Mucosa of stomach (tissue), 1 donor: Measurements from ENCODE around the gene TMEM59L.

Experiments used
- H3K27me3 ChIP-seq: one replicate; pipeline ENCODE4 v1.7.0; 2013; ENCODE audit warnings: mild to moderate bottlenecking, low read length; ENCODE audit not compliant: control insufficient read depth, insufficient read depth
- H3K36me3 ChIP-seq: one replicate; pipeline ENCODE4 v1.7.0; 2013; ENCODE audit warnings: low read length; ENCODE audit not compliant: control insufficient read depth, insufficient read depth
- H3K4me1 ChIP-seq: one replicate; pipeline ENCODE4 v1.7.0; 2013; ENCODE audit warnings: mild to moderate bottlenecking, low read length; ENCODE audit not compliant: control insufficient read depth, insufficient read depth
- H3K4me3 ChIP-seq: one replicate; pipeline ENCODE4 v1.7.0; 2013; ENCODE audit warnings: low read length
- H3K9ac ChIP-seq: one replicate; pipeline ENCODE4 v1.7.0; 2013; ENCODE audit warnings: mild to moderate bottlenecking, low read length, moderate library complexity
- H3K9me3 ChIP-seq: one replicate; pipeline ENCODE4 v1.7.0; 2013; ENCODE audit warnings: mild to moderate bottlenecking, low read length, moderate library complexity; ENCODE audit not compliant: control insufficient read depth
- donor health status: Pancreatic carcinoma.

The TMEM59L gene

GRCh38 chr19:18607226-18608101, 5.2 kb upstream of the TMEM59L start:
- peaks cover 86% of the 10 kb centered on the region for H3K27me3 ChIP-seq
- no peaks in the 10 kb centered on the region for H3K36me3 ChIP-seq
- H3K4me1 ChIP-seq, result peaks cover 9% of the 10 kb centered on the region
- H3K4me3 ChIP-seq, result no peak overlapping the region
- no peaks in the 10 kb centered on the region for H3K9me3 ChIP-seq
- H3K9ac ChIP-seq, result no peak overlapping the region

- no peaks in the 10 kb centered on the region for H3K9me3 ChIP-seq
- H3K36me3 ChIP-seq, result no peaks in the 10 kb centered on the region
- H3K4me1 ChIP-seq, result peaks cover 15% of the 10 kb centered on the region
- no peak overlapping the region for H3K4me3 ChIP-seq
- H3K9ac ChIP-seq, result no peak overlapping the region
- peaks cover 89% of the 10 kb centered on the region for H3K27me3 ChIP-seq
Observed at GRCh38 chr19:18608102-18608804, 4.4 kb upstream of the TMEM59L start.

- peaks cover 15% of the 10 kb centered on the region for H3K4me1 ChIP-seq
- no peaks in the 10 kb centered on the region for H3K36me3 ChIP-seq
- peaks cover 91% of the 10 kb centered on the region for H3K27me3 ChIP-seq
- no peak overlapping the region for H3K4me3 ChIP-seq
- H3K9me3 ChIP-seq, result no peaks in the 10 kb centered on the region
- H3K9ac ChIP-seq, result no peak overlapping the region
Observed at GRCh38 chr19:18608805-18609716, 3.6 kb upstream of the TMEM59L start.

GRCh38 chr19:18609717-18610051, 3.0 kb upstream of the TMEM59L start:
- Histone ChIP-seq H3K9me3 (no peaks in the 10 kb centered on the region), H3K4me3 (no peak overlapping the region), H3K4me1 (peaks cover 15% of the 10 kb centered on the region), H3K36me3 (no peaks in the 10 kb centered on the region), H3K27me3 (peaks cover 91% of the 10 kb centered on the region), H3K9ac (no peak overlapping the region)

- no peak overlapping the region for H3K4me3 ChIP-seq
- peaks cover 91% of the 10 kb centered on the region for H3K27me3 ChIP-seq
- H3K9me3 ChIP-seq, result no peaks in the 10 kb centered on the region
- no peaks in the 10 kb centered on the region for H3K36me3 ChIP-seq
- peaks cover 15% of the 10 kb centered on the region for H3K4me1 ChIP-seq
- H3K9ac ChIP-seq, result no peak overlapping the region
Observed at GRCh38 chr19:18610245-18610555, 2.5 kb upstream of the TMEM59L start.

GRCh38 chr19:18610556-18611326, 1.9 kb upstream of the TMEM59L start:
- Histone ChIP-seq H3K27me3 (peaks cover 90% of the 10 kb centered on the region), H3K9ac (no peak overlapping the region), H3K4me1 (peaks cover 15% of the 10 kb centered on the region)

GRCh38 chr19:18611327-18612050, 1.2 kb upstream of the TMEM59L start:
- Histone ChIP-seq H3K4me3 (no peak overlapping the region), H3K27me3 (peaks cover 89% of the 10 kb centered on the region), H3K36me3 (no peaks in the 10 kb centered on the region), H3K4me1 (peaks cover 15% of the 10 kb centered on the region), H3K9me3 (no peaks in the 10 kb centered on the region), H3K9ac (no peak overlapping the region)

More at GRCh38 chr19:18610556-18611326, 1.9 kb upstream of the TMEM59L start:
- no peaks in the 10 kb centered on the region for H3K36me3 ChIP-seq
- no peak overlapping the region for H3K4me3 ChIP-seq
- no peaks in the 10 kb centered on the region for H3K9me3 ChIP-seq

- Histone ChIP-seq H3K36me3 (no peaks in the 10 kb centered on the region), H3K4me3 (no peak overlapping the region), H3K9ac (no peak overlapping the region), H3K27me3 (peaks cover 91% of the 10 kb centered on the region), H3K4me1 (peaks cover 15% of the 10 kb centered on the region), H3K9me3 (no peaks in the 10 kb centered on the region)
Observed at GRCh38 chr19:18612051-18612771, 459 bp upstream of the TMEM59L start.

GRCh38 chr19:18613589-18614234, 1.0 kb downstream of the TMEM59L start:
- Histone ChIP-seq H3K9me3 (no peaks in the 10 kb centered on the region), H3K27me3 (peaks cover 83% of the 10 kb centered on the region), H3K4me3 (no peak overlapping the region), H3K36me3 (no peaks in the 10 kb centered on the region), H3K9ac (no peak overlapping the region), H3K4me1 (peaks cover 12% of the 10 kb centered on the region)

- H3K9ac ChIP-seq, result no peak overlapping the region
Observed at GRCh38 chr19:18616023-18616422, 3.4 kb downstream of the TMEM59L start.

More at GRCh38 chr19:18616023-18616422, 3.4 kb downstream of the TMEM59L start:
- no peaks in the 10 kb centered on the region for H3K36me3 ChIP-seq
- H3K9me3 ChIP-seq, result no peaks in the 10 kb centered on the region
- peaks cover 12% of the 10 kb centered on the region for H3K4me1 ChIP-seq
- no peak overlapping the region for H3K4me3 ChIP-seq
- H3K27me3 ChIP-seq, result peaks cover 60% of the 10 kb centered on the region
